IPS-15b (cell line): ENCODE data around the gene POLR1A.
"Not testable (repeated sequence)": the region's sequence is repeated elsewhere in the genome, so short reads cannot be mapped to it uniquely, and the experiment has no call there.

Experiments used
- H3K27me3 ChIP-seq: one replicate; pipeline ENCODE4 v1.6.1; 2013; ENCODE audit warnings: low read length; ENCODE audit not compliant: control insufficient read depth, insufficient read depth
- H3K36me3 ChIP-seq: one replicate; pipeline ENCODE4 v1.6.1; 2013; ENCODE audit warnings: low read length; ENCODE audit not compliant: control insufficient read depth, insufficient read depth
- H3K4me1 ChIP-seq: one replicate; pipeline ENCODE4 v1.6.1; 2013; ENCODE audit warnings: mild to moderate bottlenecking, low read length; ENCODE audit not compliant: control insufficient read depth, insufficient read depth
- H3K4me3 ChIP-seq: one replicate; pipeline ENCODE4 v1.5.1; 2013; ENCODE audit warnings: low read depth, low read length
- H3K9ac ChIP-seq: one replicate; pipeline ENCODE4 v1.6.1; 2013; ENCODE audit warnings: low read depth, mild to moderate bottlenecking, low read length
- H3K9me3 ChIP-seq: one replicate; pipeline ENCODE4 v1.6.1; 2013; ENCODE audit warnings: mild to moderate bottlenecking, low read length; ENCODE audit not compliant: control insufficient read depth, insufficient read depth

The POLR1A gene

GRCh38 chr2:85998071-85998991 lies 107.4 kb downstream of the POLR1A start:
- Histone ChIP-seq H3K27me3 (no peaks in the 10 kb centered on the region), H3K4me3 (no peak overlapping the region), H3K4me1 (no peaks in the 10 kb centered on the region), H3K36me3 (no peaks in the 10 kb centered on the region), H3K9ac (no peak overlapping the region), H3K9me3 (no peaks in the 10 kb centered on the region)

- Histone ChIP-seq H3K4me3 (no peak overlapping the region), H3K36me3 (no peaks in the 10 kb centered on the region), H3K27me3 (no peaks in the 10 kb centered on the region), H3K4me1 (no peaks in the 10 kb centered on the region), H3K9me3 (no peaks in the 10 kb centered on the region), H3K9ac (no peak overlapping the region)
Measured at GRCh38 chr2:85997017-85997970, 108.4 kb downstream of the POLR1A start.

GRCh38 chr2:85996591-85996990 lies 109.1 kb downstream of the POLR1A start:
- Histone ChIP-seq H3K4me3 (no peak overlapping the region), H3K36me3 (no peaks in the 10 kb centered on the region), H3K27me3 (no peaks in the 10 kb centered on the region), H3K9ac (no peak overlapping the region), H3K4me1 (no peaks in the 10 kb centered on the region), H3K9me3 (no peaks in the 10 kb centered on the region)

- no peak overlapping the region for H3K4me3 ChIP-seq
- H3K9me3 ChIP-seq: no peaks in the 10 kb centered on the region
- H3K9ac ChIP-seq: no peak overlapping the region
- H3K4me1 ChIP-seq: no peaks in the 10 kb centered on the region
- no peaks in the 10 kb centered on the region for H3K36me3 ChIP-seq
- no peaks in the 10 kb centered on the region for H3K27me3 ChIP-seq
Measured at GRCh38 chr2:85995648-85996529, 109.8 kb downstream of the POLR1A start.

GRCh38 chr2:85994897-85995647 lies 110.6 kb downstream of the POLR1A start:
- Histone ChIP-seq H3K4me1 (no peaks in the 10 kb centered on the region), H3K27me3 (no peaks in the 10 kb centered on the region), H3K4me3 (no peak overlapping the region), H3K9ac (no peak overlapping the region), H3K36me3 (no peaks in the 10 kb centered on the region), H3K9me3 (no peaks in the 10 kb centered on the region)

GRCh38 chr2:85994421-85994777 lies 111.3 kb downstream of the POLR1A start:
- no peaks in the 10 kb centered on the region for H3K27me3 ChIP-seq
- no peaks in the 10 kb centered on the region for H3K4me1 ChIP-seq
- H3K36me3 ChIP-seq: no peaks in the 10 kb centered on the region
- H3K9ac ChIP-seq: no peak overlapping the region
- H3K4me3 ChIP-seq: no peak overlapping the region
- H3K9me3 ChIP-seq: no peaks in the 10 kb centered on the region

- Histone ChIP-seq H3K36me3 (no peaks in the 10 kb centered on the region), H3K9me3 (no peaks in the 10 kb centered on the region), H3K4me1 (no peaks in the 10 kb centered on the region), H3K4me3 (no peak overlapping the region), H3K27me3 (no peaks in the 10 kb centered on the region), H3K9ac (no peak overlapping the region)
Measured at GRCh38 chr2:85992611-85993010, 113.1 kb downstream of the POLR1A start.

GRCh38 chr2:85992053-85992452 lies 113.6 kb downstream of the POLR1A start:
- not testable (repeated sequence) for H3K4me3 ChIP-seq, H3K36me3 ChIP-seq, H3K27me3 ChIP-seq, H3K9me3 ChIP-seq, H3K9ac ChIP-seq, H3K4me1 ChIP-seq

- Histone ChIP-seq H3K9ac (no peak overlapping the region), H3K27me3 (no peaks in the 10 kb centered on the region), H3K4me1 (no peaks in the 10 kb centered on the region), H3K9me3 (no peaks in the 10 kb centered on the region), H3K36me3 (no peaks in the 10 kb centered on the region), H3K4me3 (no peak overlapping the region)
Measured at GRCh38 chr2:85990084-85990483, 115.6 kb downstream of the POLR1A start.

GRCh38 chr2:85989288-85989865 lies 116.3 kb downstream of the POLR1A start:
- Histone ChIP-seq H3K4me1 (no peaks in the 10 kb centered on the region), H3K36me3 (no peaks in the 10 kb centered on the region), H3K9ac (no peak overlapping the region), H3K27me3 (no peaks in the 10 kb centered on the region), H3K9me3 (no peaks in the 10 kb centered on the region), H3K4me3 (no peak overlapping the region)
